LNCAP (cell line): ENCODE data around the gene KIF1A.

Source experiments
- CTCF ChIP-seq: fragments of 450-650 bp; IDR thresholded peaks from 2 replicates; pipeline ENCODE4 v1.5.1; 2017; ENCODE audit warnings: mild to moderate bottlenecking

Gene KIF1A

GRCh38 chr2:240707821-240708220 lies 112.2 kb downstream of the KIF1A start:
- no peak for TF ChIP-seq CTCF

- no peak for TF ChIP-seq CTCF
Observed at GRCh38 chr2:240707043-240707756, 112.8 kb downstream of the KIF1A start.

- TF ChIP-seq CTCF, result no peak
Observed at GRCh38 chr2:240705204-240705791, 114.7 kb downstream of the KIF1A start.

- TF ChIP-seq CTCF, result no peak
Observed at GRCh38 chr2:240704651-240705050, 115.4 kb downstream of the KIF1A start.

GRCh38 chr2:240703417-240704341 lies 116.3 kb downstream of the KIF1A start:
- no peak for TF ChIP-seq CTCF

- TF ChIP-seq CTCF, result no peak
Observed at GRCh38 chr2:240702640-240703011, 117.4 kb downstream of the KIF1A start.

GRCh38 chr2:240701736-240702639 lies 118.0 kb downstream of the KIF1A start:
- no peak for TF ChIP-seq CTCF
